ENCODE measurements around the gene AK5. TPM values are rescaled to one million over a fixed set of nuclear protein-coding genes. Genes with fewer than 3 reads are reported as not detected.

AK5 gene
- total RNA-seq, 6 experiments from 2014 or later = 51.9 to 77.6 (median 70.8) TPM

GRCh38 chr1:77383236-77383635 lies 101.4 kb downstream of the AK5 start:
- H3K4me3 Mint-ChIP-seq = no peak overlapping the region
- no peak overlapping the region for H3K27ac Mint-ChIP-seq
- TF ChIP-seq CTCF (IDR thresholded peaks at IDR 0.05) = no peak
- no peak for DNase-seq
- no peaks in the 10 kb centered on the region; the same call in 1 of the 2 replicates for H3K27me3 Mint-ChIP-seq (ENCODE audit: insufficient read depth)
- H3K4me1 Mint-ChIP-seq (ENCODE audit: low read depth) = peaks cover 57% of the 10 kb centered on the region
- peaks cover 10% of the 10 kb centered on the region for H3K36me3 Mint-ChIP-seq (ENCODE audit: low read depth)
- H3K9me3 Mint-ChIP-seq = no peaks in the 10 kb centered on the region

- no peak for DNase-seq
- H3K4me3 Mint-ChIP-seq = no peak overlapping the region
- H3K36me3 Mint-ChIP-seq (ENCODE audit: low read depth) = peaks cover 19% of the 10 kb centered on the region
- no peak overlapping the region for H3K27ac Mint-ChIP-seq
- no peaks in the 10 kb centered on the region; the same call in 1 of the 2 replicates for H3K27me3 Mint-ChIP-seq (ENCODE audit: insufficient read depth)
- no peaks in the 10 kb centered on the region for H3K9me3 Mint-ChIP-seq
- peaks cover 43% of the 10 kb centered on the region for H3K4me1 Mint-ChIP-seq (ENCODE audit: low read depth)
- no peak for TF ChIP-seq CTCF (IDR thresholded peaks at IDR 0.05)
Observed at GRCh38 chr1:77385551-77385950, 103.7 kb downstream of the AK5 start.

- Mint-ChIP-seq H3K9me3 (no peaks in the 10 kb centered on the region), H3K4me1 (ENCODE audit: low read depth) (peaks cover 39% of the 10 kb centered on the region), H3K4me3 (no peak overlapping the region), H3K27me3 (ENCODE audit: insufficient read depth) (no peaks in the 10 kb centered on the region; the same call in 1 of the 2 replicates), H3K27ac (no peak overlapping the region), H3K36me3 (ENCODE audit: low read depth) (peaks cover 12% of the 10 kb centered on the region)
- no peak for DNase-seq
- no peak for TF ChIP-seq CTCF (IDR thresholded peaks at IDR 0.05)
Observed at GRCh38 chr1:77386276-77386675, 104.5 kb downstream of the AK5 start.

GRCh38 chr1:77387553-77387952 lies 105.7 kb downstream of the AK5 start:
- Mint-ChIP-seq H3K4me3 (no peak overlapping the region), H3K4me1 (ENCODE audit: low read depth) (peaks cover 45% of the 10 kb centered on the region), H3K36me3 (ENCODE audit: low read depth) (peaks cover 11% of the 10 kb centered on the region), H3K27ac (no peak overlapping the region), H3K9me3 (no peaks in the 10 kb centered on the region), H3K27me3 (ENCODE audit: insufficient read depth) (no peaks in the 10 kb centered on the region; the same call in 1 of the 2 replicates)
- no peak for DNase-seq
- no peak for TF ChIP-seq CTCF (IDR thresholded peaks at IDR 0.05)

GRCh38 chr1:77388661-77389060 lies 106.8 kb downstream of the AK5 start:
- Mint-ChIP-seq H3K4me1 (ENCODE audit: low read depth) (peaks cover 50% of the 10 kb centered on the region), H3K4me3 (no peak overlapping the region), H3K27ac (no peak overlapping the region), H3K27me3 (ENCODE audit: insufficient read depth) (no peaks in the 10 kb centered on the region; the same call in 1 of the 2 replicates), H3K36me3 (ENCODE audit: low read depth) (peaks cover 17% of the 10 kb centered on the region), H3K9me3 (no peaks in the 10 kb centered on the region)
- no peak for TF ChIP-seq CTCF (IDR thresholded peaks at IDR 0.05)
- no peak for DNase-seq

GRCh38 chr1:77392486-77392885 lies 110.7 kb downstream of the AK5 start:
- DNase-seq = no peak
- Mint-ChIP-seq H3K4me1 (ENCODE audit: low read depth) (peaks cover 61% of the 10 kb centered on the region), H3K27me3 (ENCODE audit: insufficient read depth) (no peaks in the 10 kb centered on the region; the same call in 1 of the 2 replicates), H3K36me3 (ENCODE audit: low read depth) (peaks cover 27% of the 10 kb centered on the region), H3K4me3 (no peak overlapping the region), H3K9me3 (no peaks in the 10 kb centered on the region), H3K27ac (no peak overlapping the region)
- no peak for TF ChIP-seq CTCF (IDR thresholded peaks at IDR 0.05)

Measured in HFFc6 (cell line).